Stimulated activated CD4-positive, alpha-beta T cell treated with anti-CD3 and anti-CD28 coated beads, Interleukin-15, amount 100 ng/mL, for 48 hours (primary cell): ENCODE results near the gene EIF1AX.
"Not testable (repeated sequence)": the region's sequence is repeated elsewhere in the genome, so short reads cannot be mapped to it uniquely, and the experiment has no call there.

Source experiments
- DNase-seq, 2 donors: peaks; one replicate each; pipeline ENCODE4 v3.0.0-alpha.2; 2020; ENCODE audit warnings: low read depth in 2 of 2

EIF1AX gene, protein sequence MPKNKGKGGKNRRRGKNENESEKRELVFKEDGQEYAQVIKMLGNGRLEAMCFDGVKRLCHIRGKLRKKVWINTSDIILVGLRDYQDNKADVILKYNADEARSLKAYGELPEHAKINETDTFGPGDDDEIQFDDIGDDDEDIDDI

DNA sequence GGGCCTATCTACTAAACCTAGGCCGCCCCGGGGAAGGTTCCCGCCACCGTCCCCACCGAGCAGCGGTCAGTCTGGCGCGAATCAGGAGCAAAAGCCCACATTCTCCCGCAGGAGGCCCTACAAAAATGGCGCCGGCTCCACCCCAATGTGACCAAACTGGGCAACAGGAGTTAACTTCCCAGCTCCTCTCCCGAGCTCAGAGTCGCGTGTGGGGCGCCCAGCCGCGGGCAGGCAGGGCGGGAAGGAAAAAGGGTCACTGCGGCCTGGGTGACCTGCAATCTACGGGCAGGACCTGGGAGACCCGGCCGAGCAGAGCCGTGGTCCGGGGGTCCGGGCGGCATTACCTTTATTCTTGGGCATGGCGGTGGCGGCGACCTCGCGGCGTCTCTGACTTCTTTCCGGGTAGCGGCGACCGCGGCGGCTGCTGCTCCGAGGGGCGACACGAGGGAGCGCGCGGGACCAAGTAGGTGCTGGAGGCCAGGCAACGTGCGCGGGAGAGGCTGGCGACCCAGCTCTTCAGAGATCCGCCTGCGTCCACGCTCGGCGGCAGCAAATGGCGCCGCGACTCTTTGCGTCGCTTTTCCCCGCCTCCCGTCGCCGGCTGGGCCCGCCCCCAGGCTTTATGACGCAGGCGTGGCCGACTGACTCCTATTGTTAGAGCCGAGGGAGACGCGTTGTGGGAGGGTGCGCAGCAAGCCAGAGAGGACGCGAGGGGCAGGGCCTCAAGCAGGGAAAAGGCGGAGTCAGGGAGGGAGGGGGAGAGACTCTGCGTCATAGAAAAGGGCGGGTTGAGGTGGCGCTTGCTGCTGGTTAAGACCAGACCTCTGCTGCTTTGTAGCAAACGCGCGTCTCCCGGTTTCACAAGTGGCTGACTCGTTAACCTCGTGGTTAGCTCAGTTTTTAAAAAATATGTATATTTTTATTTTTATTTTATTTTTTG lies at the start of gene EIF1AX:
TSS of gene EIF1AX (minus strand) at position 558 of the 940 bp plus-strand sequence. CDS start at position 360, 198 bp downstream.
- DNase-seq = peak; percentile 91 to 98

DNA sequence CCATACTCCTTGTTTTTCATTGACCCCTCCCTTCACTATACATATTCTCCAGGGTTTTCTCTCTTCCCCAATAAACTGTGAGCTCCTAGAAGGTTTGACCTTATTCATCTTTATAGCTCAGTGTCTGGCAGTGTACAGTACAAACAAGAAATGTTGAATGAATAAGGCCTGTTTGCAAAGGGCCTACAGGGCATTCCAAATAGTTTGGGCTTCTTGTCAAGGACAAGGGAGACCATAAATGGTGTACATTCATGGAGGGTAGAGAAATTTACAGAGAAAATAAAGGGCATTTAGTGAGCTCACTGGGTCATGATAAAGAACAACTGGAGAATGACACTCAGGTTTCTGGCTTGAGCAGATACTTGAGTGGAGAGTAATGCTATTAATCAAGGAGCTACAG lies 47.5 kb upstream of the EIF1AX start:
- DNase-seq = no peak

DNA sequence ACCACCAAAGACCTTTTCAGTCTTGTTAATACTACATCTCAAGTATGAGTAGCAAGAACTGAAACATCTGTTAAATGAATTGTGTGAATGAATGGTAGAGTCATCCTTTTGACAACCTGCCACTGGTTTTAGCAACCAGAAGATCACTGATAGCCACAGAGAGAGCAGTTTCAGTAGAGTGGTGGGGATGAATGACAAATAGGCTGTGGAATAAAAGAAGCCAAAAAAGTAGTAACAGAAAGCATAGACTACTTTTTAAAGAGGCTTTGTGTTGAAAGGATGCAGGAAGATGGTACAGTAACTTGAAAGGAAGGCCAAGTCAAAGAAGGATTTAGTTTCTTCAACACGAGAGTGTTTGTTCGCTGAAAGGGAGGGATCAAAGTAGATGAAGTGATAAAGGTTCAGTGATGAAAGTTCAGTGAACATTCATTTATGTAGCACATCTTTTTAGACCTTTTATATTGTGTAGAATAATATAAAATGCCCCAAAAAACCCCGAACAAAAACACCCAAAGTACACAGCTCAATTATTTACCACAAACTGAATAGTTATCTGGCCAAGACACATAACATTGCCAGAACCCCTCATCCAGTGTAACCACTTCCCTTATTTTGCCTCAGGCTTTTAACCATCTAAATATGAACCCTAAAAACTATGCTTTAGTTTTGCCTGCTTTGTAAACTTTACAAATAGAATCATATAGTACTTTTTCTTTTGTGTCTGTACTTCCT lies 40.1 kb upstream of the EIF1AX start:
- no peak for DNase-seq

DNA sequence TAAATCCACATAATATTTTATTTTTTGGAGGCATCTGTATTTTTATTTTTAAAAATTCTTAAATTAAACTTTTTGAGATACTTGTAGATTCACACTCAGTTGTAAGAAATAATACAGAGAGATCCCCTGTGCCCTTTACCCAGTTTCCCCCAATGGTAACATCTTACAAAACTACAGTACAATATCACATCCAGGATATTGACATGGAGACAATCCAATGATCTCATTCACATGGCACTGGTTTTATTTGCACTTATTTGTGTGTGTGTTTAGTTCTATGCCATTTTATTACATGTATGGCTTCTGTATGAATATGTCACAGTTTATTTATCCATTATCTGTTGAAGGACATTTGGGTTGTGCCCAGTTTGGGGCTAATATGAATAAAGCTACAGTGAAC lies 35.5 kb upstream of the EIF1AX start:
- no peak for DNase-seq

DNA sequence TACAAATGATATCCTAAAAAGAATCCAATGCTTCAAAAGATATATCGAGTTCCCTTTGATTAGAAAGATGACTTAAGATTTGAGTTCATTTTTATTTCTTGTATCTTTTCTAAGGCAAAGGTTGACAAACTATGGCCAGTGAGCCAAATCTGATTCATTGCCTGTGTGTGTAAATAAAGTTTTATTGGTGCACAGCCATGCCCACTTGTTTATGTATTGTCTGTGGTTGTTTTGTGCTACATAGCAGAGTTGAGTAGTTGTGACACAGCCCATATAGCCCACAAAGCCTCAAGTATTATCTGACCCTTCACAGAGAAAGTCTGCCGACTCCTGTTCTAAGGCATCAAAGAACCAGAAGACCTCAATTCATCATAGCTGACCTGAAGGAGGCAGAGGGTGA lies 32.2 kb upstream of the EIF1AX start:
- no peak for DNase-seq

DNA sequence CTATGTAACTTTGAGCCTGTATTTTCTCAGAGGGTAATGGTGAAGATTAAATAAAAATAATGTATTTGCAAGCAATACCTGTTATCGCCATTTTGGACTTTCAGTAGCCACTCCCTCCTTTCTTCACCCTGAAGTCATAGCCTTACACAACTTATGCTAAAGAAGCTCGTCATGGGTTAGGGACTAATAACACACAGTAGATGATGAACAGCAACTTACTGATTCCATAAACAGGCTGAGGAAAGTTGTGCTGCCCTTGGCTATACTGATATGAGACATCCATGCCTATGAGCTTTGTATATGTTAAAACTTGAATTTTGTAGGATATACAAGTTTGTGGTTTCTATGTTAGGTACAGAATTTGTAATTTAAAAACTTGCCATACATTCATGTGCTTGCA lies 31.7 kb upstream of the EIF1AX start:
- DNase-seq = no peak

DNA sequence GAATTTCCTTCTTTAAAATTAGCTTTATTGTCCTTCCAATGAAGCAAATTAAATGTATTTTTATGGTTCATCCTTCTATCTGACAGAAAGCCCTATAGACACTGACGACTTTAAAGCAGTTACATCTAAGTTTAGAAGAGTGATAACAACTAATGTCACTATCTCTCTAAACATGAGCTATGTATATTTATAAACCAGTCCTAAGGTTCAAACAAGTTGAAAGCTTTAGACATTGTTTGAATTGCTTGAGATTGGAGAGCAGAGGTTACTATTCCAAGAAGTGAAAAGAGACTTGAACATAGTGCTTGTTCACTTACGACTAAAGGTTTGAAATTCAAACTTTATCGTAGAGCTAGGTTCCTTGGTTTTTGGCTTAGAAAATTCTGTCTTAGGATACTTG lies 30.2 kb upstream of the EIF1AX start:
- DNase-seq = no peak

DNA sequence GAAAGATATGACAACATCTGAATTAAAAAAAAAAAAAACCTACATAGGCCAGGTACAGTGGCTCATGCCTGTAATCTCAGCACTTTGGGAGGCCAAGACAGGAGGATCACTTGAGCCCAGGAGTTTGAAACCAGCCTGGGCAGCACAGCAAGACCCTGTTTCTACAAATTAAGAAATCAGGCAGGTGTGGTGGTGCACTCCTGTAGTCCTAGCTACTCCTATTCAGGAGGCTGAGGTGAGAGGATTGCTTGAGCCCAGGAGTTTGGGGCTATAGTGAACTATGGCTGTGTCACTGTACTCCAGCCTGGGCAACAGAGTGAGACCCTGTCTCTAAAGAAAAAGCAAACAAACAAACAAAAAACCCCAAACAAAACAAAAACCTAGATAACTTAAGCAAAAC lies 20.9 kb upstream of the EIF1AX start:
- DNase-seq = not testable (repeated sequence)

DNA sequence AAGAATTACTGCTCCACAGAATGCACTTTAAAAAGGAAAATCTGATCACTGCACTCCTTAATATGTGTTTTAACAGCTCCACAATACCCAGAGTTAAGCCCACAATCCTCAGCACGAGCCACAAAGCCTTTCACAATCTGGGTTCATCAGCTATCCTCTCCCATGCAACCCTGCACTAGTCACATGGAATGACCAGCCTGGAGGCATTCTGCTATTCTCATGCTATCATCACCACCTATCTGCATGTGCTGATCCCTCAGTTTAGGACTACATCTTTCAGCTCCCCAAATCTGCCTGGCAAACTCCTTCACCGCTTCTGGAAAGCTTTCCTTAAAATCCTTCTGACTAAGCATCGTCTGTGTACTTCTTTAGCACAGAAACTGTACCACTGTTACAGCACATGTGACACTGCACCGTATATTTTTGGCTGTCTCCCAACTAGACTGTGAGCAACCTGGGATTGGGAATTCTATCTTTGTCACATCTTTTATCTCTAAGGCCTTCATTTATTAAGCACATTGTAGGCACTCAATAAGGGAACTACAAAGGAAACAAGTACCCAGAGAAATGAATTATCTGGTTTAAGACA lies 18.3 kb upstream of the EIF1AX start:
- no peak for DNase-seq

DNA sequence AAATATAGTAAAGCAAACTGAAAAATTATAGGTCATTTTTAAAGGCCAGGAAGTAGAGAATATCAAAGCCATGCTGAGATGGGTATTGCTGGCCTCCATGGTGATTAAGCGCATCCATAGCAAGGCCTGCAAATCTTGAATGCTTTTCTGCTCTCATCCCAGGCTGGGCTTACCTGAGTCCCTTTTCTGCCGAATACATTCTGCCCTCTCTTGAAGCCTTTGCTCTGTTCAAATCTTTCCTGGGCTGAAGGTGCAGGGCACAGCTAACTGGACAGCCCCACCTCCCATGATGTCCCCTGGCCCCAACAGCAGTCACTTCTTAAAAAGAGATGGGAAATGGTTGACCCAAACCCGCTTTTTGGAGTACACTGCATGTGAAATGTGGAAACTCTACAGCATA lies 10.1 kb upstream of the EIF1AX start:
- DNase-seq = no peak

DNA sequence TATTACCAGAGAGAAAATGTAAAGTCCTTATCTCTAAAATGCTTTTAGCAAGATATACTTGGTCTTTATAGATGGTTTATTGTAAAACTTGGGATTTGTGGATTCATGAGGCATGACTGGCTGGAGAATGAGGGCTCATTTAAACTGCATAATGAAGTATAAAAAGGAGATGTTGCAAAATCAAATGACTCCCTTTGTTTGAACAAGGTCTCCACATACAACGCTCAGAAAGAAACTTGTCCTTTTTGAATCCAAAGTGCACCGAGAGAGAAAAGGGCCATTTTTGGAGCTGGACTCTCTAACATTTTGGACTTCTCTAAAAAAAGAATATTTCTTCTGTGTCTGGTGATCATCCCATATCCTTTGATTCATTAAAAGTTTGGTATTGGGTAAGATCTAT lies 7.7 kb upstream of the EIF1AX start:
- no peak for DNase-seq

DNA sequence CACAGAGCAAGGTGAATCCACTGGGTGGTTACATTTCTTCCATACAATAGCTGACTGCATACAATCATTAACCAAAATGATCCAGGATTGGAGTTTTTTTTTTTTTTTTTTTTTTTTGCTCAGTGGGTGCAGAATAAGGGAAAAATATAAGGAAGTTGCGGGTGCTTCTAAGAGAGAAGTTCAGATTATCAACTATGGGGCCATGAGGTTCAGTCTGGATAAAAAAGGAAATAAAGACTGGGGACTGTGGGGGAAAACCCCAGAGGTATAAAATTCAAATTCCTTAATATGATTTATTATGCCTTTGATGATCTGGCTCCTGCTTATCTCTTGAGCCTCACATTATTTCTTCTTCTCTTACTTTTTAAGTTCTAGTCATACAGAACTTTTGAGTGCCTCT lies 5.9 kb upstream of the EIF1AX start:
- DNase-seq = no peak

DNA sequence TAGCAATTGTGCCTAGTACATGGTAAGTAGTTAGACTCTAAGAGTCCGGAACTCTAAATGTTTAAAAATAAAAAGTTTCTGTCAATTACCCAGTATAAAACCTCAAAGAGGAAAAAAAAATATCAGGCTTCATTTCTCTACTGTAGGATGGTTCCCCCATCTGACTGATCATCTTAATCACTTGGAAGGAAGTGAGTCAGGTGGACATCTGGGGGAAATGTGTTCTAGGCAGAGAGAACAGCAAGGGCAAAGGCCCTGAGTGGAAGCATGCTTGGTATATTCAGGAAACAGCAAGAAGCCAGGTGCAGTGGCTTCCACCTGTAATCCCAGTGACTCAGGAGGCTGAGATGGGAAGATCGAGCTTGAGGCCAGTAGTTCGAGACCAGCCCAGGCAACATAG lies 2.9 kb upstream of the EIF1AX start:
- DNase-seq = no peak

DNA sequence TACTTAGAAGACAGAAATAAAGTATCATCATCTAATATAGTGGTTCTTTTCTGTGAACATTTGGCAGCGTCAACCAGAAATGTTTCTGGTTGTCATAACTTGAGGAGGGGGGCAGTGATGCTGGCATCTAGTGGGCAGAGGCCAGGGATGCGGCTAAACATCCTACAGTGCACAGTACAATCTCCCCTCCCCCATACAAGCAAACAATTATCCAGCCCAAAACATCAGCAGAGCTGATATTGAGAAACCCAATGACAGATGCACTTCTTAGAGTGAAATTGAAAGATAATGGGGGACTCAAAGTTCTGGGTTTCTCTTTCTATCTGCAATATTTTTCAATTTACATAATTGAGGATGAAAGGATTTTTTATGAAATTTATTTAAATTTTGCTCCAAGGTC lies 1.9 kb upstream of the EIF1AX start:
- DNase-seq = no peak

DNA sequence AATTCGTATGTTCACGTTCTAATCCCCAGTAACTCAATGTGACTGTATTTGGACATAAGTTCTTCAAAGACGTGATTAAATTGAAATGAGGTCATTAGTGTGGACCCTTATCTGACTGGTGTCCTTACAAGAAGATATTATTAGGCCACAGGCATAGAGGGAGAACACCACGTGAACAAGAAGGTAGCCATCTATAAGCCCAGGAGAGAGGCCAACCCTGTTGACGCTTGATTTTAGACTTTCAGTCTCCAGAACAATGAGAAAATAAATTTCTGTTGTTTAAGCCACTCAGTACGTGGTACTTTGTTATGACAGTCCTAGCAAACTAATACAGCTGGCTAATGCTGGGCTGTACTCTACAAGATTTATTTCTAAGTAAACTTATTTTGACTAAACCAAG lies 1.5 kb upstream of the EIF1AX start:
- no peak for DNase-seq

DNA sequence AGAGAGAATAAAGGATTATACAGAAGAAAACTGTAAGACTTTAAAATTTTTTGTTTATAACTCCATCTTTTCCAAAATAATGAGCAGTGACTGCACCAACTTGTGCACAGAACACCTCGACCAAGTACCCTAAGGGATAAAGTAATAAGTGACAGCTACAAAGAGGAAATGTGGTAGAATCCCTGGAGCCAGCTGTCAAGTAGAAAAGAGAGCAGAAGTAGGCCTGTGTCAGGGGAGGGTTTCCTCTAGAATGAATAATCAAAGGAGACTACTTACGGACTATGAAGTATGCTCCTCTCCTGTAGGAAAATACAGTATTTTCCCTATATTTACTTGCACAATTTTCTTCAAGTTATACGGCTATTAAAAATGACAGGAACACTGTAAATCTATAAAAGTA lies 1.2 kb downstream of the EIF1AX start:
- no peak for DNase-seq

DNA sequence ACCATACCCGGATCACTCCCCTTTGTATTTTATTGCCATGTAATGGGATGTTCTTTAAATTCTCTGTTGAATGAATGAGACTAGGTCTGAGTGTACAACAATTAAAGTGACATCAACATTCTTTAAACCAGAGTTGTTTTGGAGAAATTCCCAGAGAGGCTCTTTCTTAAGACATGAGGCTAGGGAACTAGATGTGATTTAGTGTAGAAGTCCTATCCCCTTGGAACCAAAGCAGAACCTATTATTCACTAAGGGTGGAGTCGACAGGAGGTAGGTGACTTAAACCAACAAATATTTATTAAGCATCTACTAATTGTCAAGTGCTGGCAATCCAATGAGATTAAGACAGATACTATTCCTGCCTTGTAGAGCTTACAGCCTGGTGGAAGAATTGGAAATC lies 1.7 kb downstream of the EIF1AX start:
- no peak for DNase-seq

DNA sequence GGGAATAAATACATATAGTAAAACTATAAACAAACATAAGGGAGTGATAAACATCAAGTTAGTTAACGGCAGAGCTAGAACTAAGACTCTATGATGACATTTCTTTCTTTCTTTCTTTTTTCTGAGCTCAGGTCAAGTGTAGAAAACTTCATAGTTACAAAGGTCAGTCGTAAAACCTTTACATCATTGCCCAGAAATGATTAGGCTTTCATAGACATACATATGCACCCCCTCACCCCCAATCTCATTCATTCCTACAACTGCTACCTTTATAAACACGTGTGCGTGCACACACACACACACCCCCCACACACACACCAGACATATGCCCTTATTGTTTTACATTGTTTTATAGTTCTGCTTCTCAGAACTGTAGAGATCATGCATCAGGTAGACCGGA lies 5.7 kb downstream of the EIF1AX start:
- DNase-seq = no peak

DNA sequence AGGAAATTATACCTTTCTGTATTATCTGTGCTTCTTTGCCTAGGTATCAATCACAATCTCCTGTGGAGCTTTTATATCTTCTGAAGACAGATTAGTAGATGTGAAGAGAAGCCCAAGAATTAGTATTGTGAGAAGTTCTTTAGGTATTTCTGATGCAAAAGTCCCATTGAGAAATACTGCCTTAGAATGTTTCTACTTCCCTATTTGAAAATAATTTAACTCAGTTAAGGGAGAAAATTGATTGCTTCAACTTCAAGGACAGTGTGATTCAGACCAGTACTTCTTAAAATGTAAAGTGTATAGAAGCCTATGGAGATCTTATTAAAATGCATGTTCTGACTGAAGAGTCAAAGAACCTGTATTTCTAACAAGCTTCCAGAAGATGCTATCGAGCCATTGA lies 9.0 kb downstream of the EIF1AX start:
- DNase-seq = no peak

DNA sequence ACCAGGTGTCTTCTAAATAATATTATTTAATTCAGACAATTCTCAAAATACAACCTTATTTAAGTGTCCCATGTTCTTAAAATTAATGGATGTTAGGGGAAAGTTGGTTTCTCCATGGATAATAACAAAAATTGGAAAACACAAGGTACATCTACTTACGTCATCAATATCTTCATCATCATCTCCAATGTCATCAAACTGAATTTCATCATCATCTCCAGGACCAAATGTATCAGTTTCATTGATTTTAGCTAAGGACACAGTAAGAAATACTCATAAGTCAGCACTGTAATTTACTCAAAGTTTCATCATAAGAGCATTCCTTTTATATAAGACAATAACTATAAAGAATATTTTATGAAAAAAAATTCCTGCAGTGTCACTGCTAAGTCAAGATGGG lies 11.3 kb downstream of the EIF1AX start:
- DNase-seq = no peak

DNA sequence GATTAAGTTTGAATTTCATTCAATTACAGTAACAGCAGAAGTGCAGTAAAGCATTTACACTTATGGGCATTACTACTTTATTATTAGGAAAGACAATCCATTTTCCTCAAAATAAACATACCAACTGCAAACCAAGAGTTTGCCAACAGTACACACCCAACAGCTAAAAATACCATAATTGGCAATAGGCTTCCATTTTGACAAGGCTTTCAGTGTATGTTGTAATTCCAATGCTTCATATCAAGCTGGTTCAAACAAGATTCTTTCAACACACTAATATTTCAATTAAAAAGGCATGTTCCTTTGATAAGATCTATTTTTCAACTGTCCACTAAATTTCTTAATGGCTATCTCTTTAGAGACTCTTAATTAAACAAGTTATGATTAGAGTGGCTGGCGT lies 12.1 kb downstream of the EIF1AX start:
- no peak for DNase-seq

DNA sequence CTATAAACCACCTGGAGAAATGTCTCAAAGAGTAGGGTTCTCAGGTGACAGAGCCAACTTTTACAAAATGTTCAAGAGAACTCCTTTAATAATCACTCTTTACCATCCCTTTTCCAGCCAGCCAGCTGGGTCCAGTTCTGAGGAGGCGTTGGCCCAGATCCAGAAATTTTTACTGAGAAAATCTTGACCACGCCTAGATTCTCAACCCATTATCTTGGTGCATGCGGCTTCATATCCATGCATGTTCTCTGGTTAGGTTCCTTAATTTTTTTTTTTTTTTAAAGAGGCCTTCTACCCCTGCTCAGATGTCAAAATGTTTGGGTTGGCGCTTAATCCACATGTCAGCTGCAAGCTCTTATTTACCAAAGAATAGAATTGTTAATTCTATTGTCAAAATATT lies 13.0 kb downstream of the EIF1AX start:
- no peak for DNase-seq
